PC-3 (cell line): Measurements from ENCODE around the gene GPRIN3.

ENCODE experiments used
- EZH2 ChIP-seq: fragments of 300-600 bp; sonication (generic); IDR thresholded peaks from one replicate; pipeline ENCODE4 v1.6.1; 2017; ENCODE audit warnings: antibody characterized with exemption, mild to moderate bottlenecking, low read length; ENCODE audit not compliant: unreplicated experiment
- EZH2phosphoT487 ChIP-seq: fragments of 300-600 bp; sonication (generic); IDR thresholded peaks from 2 replicates; pipeline ENCODE4 v1.6.1; 2018; ENCODE audit warnings: mild to moderate bottlenecking, antibody characterized with exemption, low read length, borderline replicate concordance
- TF ChIP-seq, protein P1 (sequence below): fragments of 300-600 bp; sonication (generic); conservative IDR thresholded peaks from 2 replicates; pipeline ENCODE4 v1.5.1; 2017; ENCODE audit warnings: antibody characterized with exemption, low read depth, mild to moderate bottlenecking, low read length

DNA sequence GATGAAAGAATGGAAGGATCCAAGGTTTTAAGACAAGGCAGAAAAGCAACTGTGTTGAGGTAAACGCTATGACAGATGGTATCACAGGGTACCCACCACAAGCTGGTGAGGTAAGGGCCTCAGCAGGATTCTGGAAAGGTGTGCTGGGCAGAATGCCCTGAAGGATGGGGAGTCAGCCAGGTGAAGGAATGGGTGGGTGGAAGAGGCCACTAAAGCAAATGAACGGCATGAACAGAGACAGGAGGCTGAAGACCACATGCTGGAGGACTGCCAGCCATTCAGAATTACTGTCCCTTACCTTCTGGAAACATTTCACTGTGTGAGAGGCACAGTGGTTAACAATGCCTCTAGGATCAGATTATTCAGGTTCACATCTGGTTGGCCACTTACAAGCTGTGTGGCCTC lies 23.6 kb downstream of the GPRIN3 start:
- TF ChIP-seq, protein P1, sequence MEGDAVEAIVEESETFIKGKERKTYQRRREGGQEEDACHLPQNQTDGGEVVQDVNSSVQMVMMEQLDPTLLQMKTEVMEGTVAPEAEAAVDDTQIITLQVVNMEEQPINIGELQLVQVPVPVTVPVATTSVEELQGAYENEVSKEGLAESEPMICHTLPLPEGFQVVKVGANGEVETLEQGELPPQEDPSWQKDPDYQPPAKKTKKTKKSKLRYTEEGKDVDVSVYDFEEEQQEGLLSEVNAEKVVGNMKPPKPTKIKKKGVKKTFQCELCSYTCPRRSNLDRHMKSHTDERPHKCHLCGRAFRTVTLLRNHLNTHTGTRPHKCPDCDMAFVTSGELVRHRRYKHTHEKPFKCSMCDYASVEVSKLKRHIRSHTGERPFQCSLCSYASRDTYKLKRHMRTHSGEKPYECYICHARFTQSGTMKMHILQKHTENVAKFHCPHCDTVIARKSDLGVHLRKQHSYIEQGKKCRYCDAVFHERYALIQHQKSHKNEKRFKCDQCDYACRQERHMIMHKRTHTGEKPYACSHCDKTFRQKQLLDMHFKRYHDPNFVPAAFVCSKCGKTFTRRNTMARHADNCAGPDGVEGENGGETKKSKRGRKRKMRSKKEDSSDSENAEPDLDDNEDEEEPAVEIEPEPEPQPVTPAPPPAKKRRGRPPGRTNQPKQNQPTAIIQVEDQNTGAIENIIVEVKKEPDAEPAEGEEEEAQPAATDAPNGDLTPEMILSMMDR = no peak
- TF ChIP-seq EZH2 = no peak
- no peak for TF ChIP-seq EZH2phosphoT487
